Measurements from ENCODE around the gene SPRN. TPM values are rescaled to one million over a fixed set of nuclear protein-coding genes. Genes with fewer than 3 reads are reported as not detected.

Gene SPRN
- polyA plus RNA-seq, 1 experiment = 1.1 TPM

DNA sequence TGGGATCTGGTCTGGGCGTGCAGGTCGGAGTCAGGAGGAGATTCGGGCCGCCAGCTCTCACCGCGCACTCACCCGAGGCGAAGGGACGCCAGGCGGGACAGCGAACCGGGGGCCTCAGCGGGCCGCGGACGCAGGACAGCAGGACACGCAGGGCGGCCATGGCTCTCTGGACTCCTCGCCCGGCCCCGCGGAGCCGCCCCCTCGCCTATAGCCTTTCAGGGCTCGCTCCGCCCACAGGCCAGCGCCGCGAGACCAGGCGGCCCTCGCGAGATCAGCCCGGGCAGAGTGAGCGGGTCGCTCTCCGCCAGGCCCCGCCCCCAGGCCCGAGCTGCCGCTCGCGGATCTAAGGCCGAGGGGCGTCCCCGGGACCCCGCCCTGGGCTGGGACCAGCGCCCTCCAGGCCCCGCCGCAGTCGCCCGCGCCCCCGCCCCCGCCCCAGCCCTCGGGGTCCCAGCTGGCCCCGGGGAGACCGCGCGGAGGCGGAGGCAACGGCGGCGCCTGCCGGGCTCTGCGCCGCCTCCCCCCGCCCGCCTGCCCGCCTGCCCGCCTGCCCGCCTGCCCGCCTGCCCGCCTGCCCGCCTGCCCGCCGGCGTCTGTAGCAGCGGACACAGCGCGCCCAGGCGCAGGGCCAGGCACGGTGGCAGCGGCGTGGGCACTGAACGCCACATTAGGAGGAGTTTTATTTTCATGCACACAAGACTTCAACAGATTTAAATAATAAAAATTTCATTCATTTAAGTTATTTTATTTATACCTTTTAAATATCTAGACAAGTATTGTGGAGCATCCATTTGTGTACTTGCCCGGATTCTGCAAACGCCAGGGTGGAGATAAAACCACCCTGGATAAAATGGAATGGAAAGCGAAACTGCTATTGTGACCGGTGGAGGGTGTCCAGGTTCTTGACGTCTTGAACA, 51.0 kb downstream of the SPRN start, which contains the start of gene ECHS1:
Gene ECHS1 (minus strand): TSS at position 181 of the 917 bp plus-strand sequence. CDS start 21 bp downstream, at position 160.
- POLR2A ChIA-PET = interaction anchor here (1.0 kb wide), 1 partner anchor 16 kb away, joined by 4 read pairs; the partner anchor contains the start of gene FUOM
- TF ChIP-seq, protein P1, sequence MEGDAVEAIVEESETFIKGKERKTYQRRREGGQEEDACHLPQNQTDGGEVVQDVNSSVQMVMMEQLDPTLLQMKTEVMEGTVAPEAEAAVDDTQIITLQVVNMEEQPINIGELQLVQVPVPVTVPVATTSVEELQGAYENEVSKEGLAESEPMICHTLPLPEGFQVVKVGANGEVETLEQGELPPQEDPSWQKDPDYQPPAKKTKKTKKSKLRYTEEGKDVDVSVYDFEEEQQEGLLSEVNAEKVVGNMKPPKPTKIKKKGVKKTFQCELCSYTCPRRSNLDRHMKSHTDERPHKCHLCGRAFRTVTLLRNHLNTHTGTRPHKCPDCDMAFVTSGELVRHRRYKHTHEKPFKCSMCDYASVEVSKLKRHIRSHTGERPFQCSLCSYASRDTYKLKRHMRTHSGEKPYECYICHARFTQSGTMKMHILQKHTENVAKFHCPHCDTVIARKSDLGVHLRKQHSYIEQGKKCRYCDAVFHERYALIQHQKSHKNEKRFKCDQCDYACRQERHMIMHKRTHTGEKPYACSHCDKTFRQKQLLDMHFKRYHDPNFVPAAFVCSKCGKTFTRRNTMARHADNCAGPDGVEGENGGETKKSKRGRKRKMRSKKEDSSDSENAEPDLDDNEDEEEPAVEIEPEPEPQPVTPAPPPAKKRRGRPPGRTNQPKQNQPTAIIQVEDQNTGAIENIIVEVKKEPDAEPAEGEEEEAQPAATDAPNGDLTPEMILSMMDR (IDR thresholded peaks at IDR 0.05; ENCODE audit: low read depth, low read length) = no peak
- peak within 1 kb of the TSS; percentile 89 for H3K4me3 ChIP-seq (ENCODE audit: low read depth, low read length)
- CTCF ChIA-PET = no interaction called here
- peak; percentile 63 for DNase-seq (ENCODE audit: low read depth, low spot score)
- H3K27me3 ChIP-seq (ENCODE audit: control insufficient read depth, insufficient read depth, low read length) = no peaks in the 10 kb centered on the region
- H3K9me3 ChIP-seq (ENCODE audit: control insufficient read depth, insufficient read depth, low read length) = no peaks in the 10 kb centered on the region; the same call in 1 of the 2 replicates
- no peak within 1 kb of the TSS for H3K27ac ChIP-seq (ENCODE audit: low read depth, low read length)

DNA sequence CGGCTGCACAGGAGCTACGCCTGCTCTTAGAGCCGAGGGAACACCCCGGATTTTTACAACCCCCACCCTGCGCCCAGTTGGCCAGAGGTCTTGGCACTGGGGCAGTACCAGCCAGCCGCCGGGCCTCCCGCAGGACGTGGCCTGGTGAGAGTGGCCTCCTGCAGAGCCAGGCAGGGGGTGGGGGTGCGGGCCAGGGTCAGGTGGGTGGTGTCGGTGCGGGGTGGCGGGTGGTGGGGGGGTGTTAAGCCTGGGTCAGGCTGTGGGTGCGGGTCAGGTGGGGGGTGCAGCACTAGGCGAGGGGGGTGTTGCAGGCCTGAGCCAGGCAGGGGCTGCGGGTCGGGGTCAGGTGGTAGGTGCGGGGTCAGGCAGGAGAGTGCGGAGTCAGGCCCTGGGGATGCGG, 51.9 kb downstream of the SPRN start:
- POLR2A ChIA-PET = no interaction called here
- H3K27me3 ChIP-seq (ENCODE audit: control insufficient read depth, insufficient read depth, low read length) = no peaks in the 10 kb centered on the region
- no peak for DNase-seq (ENCODE audit: low read depth, low spot score)
- CTCF ChIA-PET = no interaction called here
- TF ChIP-seq, protein P1 (IDR thresholded peaks at IDR 0.05; ENCODE audit: low read depth, low read length) = no peak
- peak overlapping the region; percentile 89 for H3K4me3 ChIP-seq (ENCODE audit: low read depth, low read length)
- no peaks in the 10 kb centered on the region; the same call in 1 of the 2 replicates for H3K9me3 ChIP-seq (ENCODE audit: control insufficient read depth, insufficient read depth, low read length)
- no peak overlapping the region for H3K27ac ChIP-seq (ENCODE audit: low read depth, low read length)

Small RNA genes within 50 kb of the gene (small RNA-seq; reads per million reads assigned to genes)
- gene AL360181.4 (ENCODE audit: insufficient read length, low read depth) = not detected
- gene MIR3944 (ENCODE audit: insufficient read length, low read depth) = 0.81 reads per million

Other genes starting within 250 kb of the SPRN start
- gene UTF1, start 194.4 kb downstream of the SPRN start, polyA plus RNA-seq (2011; rRNA removed) = not detected in 2 replicates
- not detected in 2 replicates for gene VENTX, start 186.8 kb downstream of the SPRN start, polyA plus RNA-seq (2011; rRNA removed)
- 0.25 and 0.36 TPM in 2 replicates for gene ADAM8, start 147.8 kb downstream of the SPRN start, polyA plus RNA-seq (2011; rRNA removed)
- gene TUBGCP2, start 115.8 kb downstream of the SPRN start, polyA plus RNA-seq (2011; rRNA removed) = 40.0 and 45.1 TPM in 2 replicates
- gene ZNF511, start 115.7 kb downstream of the SPRN start, polyA plus RNA-seq (2011; rRNA removed) = 21.6 and 31.3 TPM in 2 replicates
- 0.16 and 0.41 TPM in 2 replicates for gene CALY, start 87.7 kb downstream of the SPRN start, polyA plus RNA-seq (2011; rRNA removed)
- not detected in 2 replicates for gene PRAP1, start 77.3 kb downstream of the SPRN start, polyA plus RNA-seq (2011; rRNA removed)
- 17.8 and 24.3 TPM in 2 replicates for gene FUOM, start 66.6 kb downstream of the SPRN start, polyA plus RNA-seq (2011; rRNA removed)
- gene ECHS1, start 51.3 kb downstream of the SPRN start, polyA plus RNA-seq (2011; rRNA removed) = 56.6 and 60.9 TPM in 2 replicates
- 3.0 and 3.1 TPM in 2 replicates for gene PAOX, start 45.4 kb downstream of the SPRN start, polyA plus RNA-seq (2011; rRNA removed)
- 36.1 and 40.2 TPM in 2 replicates for gene MTG1, start 30.5 kb downstream of the SPRN start, polyA plus RNA-seq (2011; rRNA removed)
- gene SCART1, start 29.3 kb upstream of the SPRN start, polyA plus RNA-seq (2011; rRNA removed) = 0.67 and 0.96 TPM in 2 replicates
- gene CYP2E1, start 102.7 kb upstream of the SPRN start, polyA plus RNA-seq (2011; rRNA removed) = 1.1 and 1.3 TPM in 2 replicates
- gene SYCE1, start 141.0 kb upstream of the SPRN start, polyA plus RNA-seq (2011; rRNA removed) = not detected in 2 replicates
- not detected in 2 replicates for gene FRG2B, start 202.2 kb upstream of the SPRN start, polyA plus RNA-seq (2011; rRNA removed)